AG04450 (cell line): ENCODE data around the gene LRRK2. TPM values are rescaled to one million over a fixed set of nuclear protein-coding genes. Genes with fewer than 3 reads are reported as not detected.

ENCODE experiments used
- CTCF ChIA-PET: fragments of 300-600, 350-600 bp; formaldehyde crosslinking; extraction: SDS; loops from one replicate; lab custom pipeline; 2022; ENCODE audit warnings: antibody characterized with exemption, inconsistent platforms; lab: Charles Lee
- POLR2A ChIA-PET: fragments of 350-600 bp; formaldehyde crosslinking; extraction: SDS; loops from one replicate; lab custom pipeline; 2021; ENCODE audit warnings: antibody characterized with exemption, inconsistent platforms; lab: Yijun Ruan, JAX
- DNase-seq: peaks from one replicate; pipeline ENCODE4 v3.0.0-alpha.2; 2011; ENCODE audit warnings: low read depth, low spot score
- H3K27ac ChIP-seq: one replicate; pipeline ENCODE4 v1.5.1; 2012; ENCODE audit warnings: low read depth, low read length, control low read depth
- H3K27me3 ChIP-seq: one replicate; pipeline ENCODE4 v1.6.0; 2012; ENCODE audit warnings: low read length; ENCODE audit not compliant: control insufficient read depth, insufficient read depth
- H3K4me3 ChIP-seq: 2 replicates; pipeline ENCODE4 v1.5.1; 2011; ENCODE audit warnings: mild to moderate bottlenecking, low read depth, low read length, control low read depth
- H3K9me3 ChIP-seq: 2 replicates; pipeline ENCODE4 v1.5.1; 2012; ENCODE audit warnings: low read length; ENCODE audit not compliant: control insufficient read depth, insufficient read depth
- polyA plus RNA-seq: library from polyadenylated mRNA; depleted of rRNA; stranded (reverse); fragments of >200 nt; gene quantifications from 2 replicates; pipeline ENCODE4 v1.2.3, GENCODE V29; 2011; rRNA removed
- TF ChIP-seq, protein P1 (sequence below): IDR thresholded peaks from 2 replicates; pipeline ENCODE4 v1.5.1; 2011; ENCODE audit warnings: low read depth, low read length, control low read depth, inconsistent platforms

The LRRK2 gene
- polyA plus RNA-seq, 1 experiment, result 2.6 TPM

DNA sequence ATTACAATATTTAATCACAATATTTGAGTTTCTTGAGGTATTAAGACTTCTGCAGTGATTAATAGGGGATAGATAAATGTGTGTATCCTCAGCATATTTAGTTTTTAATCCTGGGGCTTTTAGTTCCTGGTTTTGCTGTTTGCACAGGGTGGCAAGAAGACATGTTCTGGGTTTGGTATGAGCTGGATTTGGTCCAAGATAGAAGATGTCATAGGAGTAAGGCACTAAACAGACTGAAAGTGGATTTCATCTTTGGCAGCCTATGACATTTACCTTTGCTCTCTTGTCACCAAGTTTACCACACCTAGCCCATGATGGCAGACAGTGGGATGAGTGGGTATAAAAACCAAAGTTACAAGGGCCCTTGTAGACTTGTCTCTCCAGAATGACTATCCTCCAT is 168.2 kb downstream of the LRRK2 start:
- CTCF ChIA-PET, result no interaction called here
- H3K4me3 ChIP-seq, result no peak overlapping the region
- no peak for DNase-seq
- TF ChIP-seq, protein P1, sequence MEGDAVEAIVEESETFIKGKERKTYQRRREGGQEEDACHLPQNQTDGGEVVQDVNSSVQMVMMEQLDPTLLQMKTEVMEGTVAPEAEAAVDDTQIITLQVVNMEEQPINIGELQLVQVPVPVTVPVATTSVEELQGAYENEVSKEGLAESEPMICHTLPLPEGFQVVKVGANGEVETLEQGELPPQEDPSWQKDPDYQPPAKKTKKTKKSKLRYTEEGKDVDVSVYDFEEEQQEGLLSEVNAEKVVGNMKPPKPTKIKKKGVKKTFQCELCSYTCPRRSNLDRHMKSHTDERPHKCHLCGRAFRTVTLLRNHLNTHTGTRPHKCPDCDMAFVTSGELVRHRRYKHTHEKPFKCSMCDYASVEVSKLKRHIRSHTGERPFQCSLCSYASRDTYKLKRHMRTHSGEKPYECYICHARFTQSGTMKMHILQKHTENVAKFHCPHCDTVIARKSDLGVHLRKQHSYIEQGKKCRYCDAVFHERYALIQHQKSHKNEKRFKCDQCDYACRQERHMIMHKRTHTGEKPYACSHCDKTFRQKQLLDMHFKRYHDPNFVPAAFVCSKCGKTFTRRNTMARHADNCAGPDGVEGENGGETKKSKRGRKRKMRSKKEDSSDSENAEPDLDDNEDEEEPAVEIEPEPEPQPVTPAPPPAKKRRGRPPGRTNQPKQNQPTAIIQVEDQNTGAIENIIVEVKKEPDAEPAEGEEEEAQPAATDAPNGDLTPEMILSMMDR, result no peak
- no peaks in the 10 kb centered on the region for H3K27me3 ChIP-seq
- H3K27ac ChIP-seq, result no peak overlapping the region
- H3K9me3 ChIP-seq, result peaks cover 6% of the 10 kb centered on the region; the same call in 1 of the 2 replicates
- POLR2A ChIA-PET, result no interaction called here

DNA sequence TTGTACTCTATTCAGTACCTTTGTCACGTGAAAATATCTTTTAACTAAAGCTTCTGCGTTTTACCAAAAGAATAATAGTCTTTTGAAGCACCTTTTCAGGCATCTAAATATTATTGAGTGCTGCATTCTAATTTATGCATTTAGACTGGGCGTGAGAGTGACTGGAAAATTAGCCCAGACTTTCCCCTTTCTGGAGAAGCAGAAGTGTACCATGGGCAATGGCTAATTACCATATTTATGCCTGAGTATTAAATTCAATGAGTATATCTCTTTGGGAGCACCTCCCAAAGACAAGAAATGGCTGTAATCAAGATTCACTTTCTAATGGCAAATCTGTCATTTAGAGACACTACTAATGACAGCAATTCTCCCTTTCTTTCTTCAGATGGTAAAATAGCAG is 174.9 kb downstream of the LRRK2 start:
- DNase-seq, result no peak
- no peaks in the 10 kb centered on the region for H3K27me3 ChIP-seq
- TF ChIP-seq, protein P1, result no peak
- H3K4me3 ChIP-seq, result no peak overlapping the region
- H3K9me3 ChIP-seq, result no peaks in the 10 kb centered on the region
- ChIA-PET CTCF (no interaction called here), POLR2A (no interaction called here)
- no peak overlapping the region for H3K27ac ChIP-seq

DNA sequence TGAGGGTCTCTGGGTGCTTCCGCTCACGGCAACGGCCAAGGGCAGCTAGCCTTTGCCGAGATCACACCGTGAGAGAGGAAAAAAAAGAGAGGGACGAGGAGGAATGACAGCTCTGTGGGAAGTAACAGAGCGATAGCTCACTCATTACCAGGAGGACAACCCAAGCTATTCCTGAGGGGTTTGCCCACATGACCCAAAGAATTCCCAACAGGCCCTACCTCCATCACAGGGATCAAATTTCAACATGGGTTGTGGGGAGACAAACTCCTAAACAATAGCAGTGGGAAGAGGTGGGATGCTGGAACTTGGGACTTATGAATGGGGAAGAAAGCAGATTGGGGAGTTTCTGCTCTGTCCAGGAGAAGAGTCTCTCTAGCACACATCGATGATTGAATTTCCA is 180.6 kb downstream of the LRRK2 start:
- DNase-seq, result no peak
- Histone ChIP-seq H3K27ac (no peak overlapping the region), H3K4me3 (no peak overlapping the region), H3K27me3 (no peaks in the 10 kb centered on the region), H3K9me3 (no peaks in the 10 kb centered on the region; the same call in 1 of the 2 replicates)
- ChIA-PET POLR2A (no interaction called here), CTCF (no interaction called here)
- TF ChIP-seq, protein P1, result no peak

Other genes with a start within 250 kb of the LRRK2 start
- 1.7 and 3.1 TPM in 2 replicates for gene SLC2A13, start 118.9 kb upstream of the LRRK2 start, polyA plus RNA-seq